KMS-11 (cell line): ENCODE results near the gene TSHR.

Source experiments
- H2AFZ ChIP-seq: fragments of 200-600 bp; sonication (generic); 2 replicates; pipeline ENCODE4 v1.6.1; 2016; ENCODE audit warnings: antibody characterized with exemption, mixed run types, low read depth
- H3K27ac ChIP-seq: fragments of 200-600 bp; sonication (generic); 2 replicates; pipeline ENCODE4 v1.6.1; 2016; ENCODE audit warnings: mild to moderate bottlenecking, mixed run types
- H3K27me3 ChIP-seq: fragments of 200-600 bp; sonication (generic); 2 replicates; pipeline ENCODE4 v1.6.1; 2017; ENCODE audit warnings: mild to moderate bottlenecking, low read depth, mixed run types, moderate library complexity; ENCODE audit not compliant: insufficient read depth
- H3K36me3 ChIP-seq: fragments of 200-600 bp; sonication (generic); 2 replicates; pipeline ENCODE4 v1.6.1; 2017; ENCODE audit warnings: mild to moderate bottlenecking, mixed run types; ENCODE audit not compliant: insufficient read depth
- H3K4me1 ChIP-seq: fragments of 200-600 bp; sonication (generic); 2 replicates; pipeline ENCODE4 v1.6.1; 2016; ENCODE audit warnings: mild to moderate bottlenecking, low read depth, mixed run types; ENCODE audit not compliant: poor library complexity, severe bottlenecking
- H3K4me2 ChIP-seq: fragments of 200-600 bp; sonication (generic); 2 replicates; pipeline ENCODE4 v1.7.0; 2016; ENCODE audit warnings: mild to moderate bottlenecking, mixed run types
- H3K4me3 ChIP-seq: fragments of 200-600 bp; sonication (generic); IDR thresholded peaks from 2 replicates; pipeline ENCODE4 v1.6.1; 2017; ENCODE audit warnings: low read depth, low read length, mixed read lengths; ENCODE audit not compliant: insufficient read depth
- H3K79me2 ChIP-seq: fragments of 200-600 bp; sonication (generic); 2 replicates; pipeline ENCODE4 v1.6.1; 2016; ENCODE audit warnings: low read depth, mixed run types; ENCODE audit not compliant: insufficient read depth
- H3K9ac ChIP-seq: fragments of 200-600 bp; sonication (generic); 2 replicates; pipeline ENCODE4 v1.6.1; 2016; ENCODE audit warnings: mild to moderate bottlenecking, mixed run types
- H4K20me1 ChIP-seq: fragments of 200-600 bp; sonication (generic); 2 replicates; pipeline ENCODE4 v1.6.1; 2016; ENCODE audit warnings: mild to moderate bottlenecking, mixed run types; ENCODE audit not compliant: insufficient read depth
- CTCF ChIP-seq: fragments of 200-600 bp; sonication (generic); conservative IDR thresholded peaks from 2 replicates; pipeline ENCODE4 v1.6.1; 2017; ENCODE audit warnings: low read depth, mild to moderate bottlenecking, antibody characterized with exemption, low read length, moderate library complexity, mixed read lengths

Gene TSHR

GRCh38 chr14:81093651-81094050 lies 138.2 kb downstream of the TSHR start:
- TF ChIP-seq CTCF, result no peak
- Histone ChIP-seq H3K4me1 (no peaks in the 10 kb centered on the region), H4K20me1 (no peaks in the 10 kb centered on the region), H2AFZ (no peak overlapping the region), H3K4me2 (no peak overlapping the region), H3K79me2 (no peaks in the 10 kb centered on the region), H3K27ac (no peak overlapping the region), H3K36me3 (no peaks in the 10 kb centered on the region), H3K9ac (no peak overlapping the region), H3K4me3 (no peak overlapping the region), H3K27me3 (no peaks in the 10 kb centered on the region)

- no peaks in the 10 kb centered on the region for H3K4me1 ChIP-seq
- no peaks in the 10 kb centered on the region for H3K36me3 ChIP-seq
- no peak overlapping the region for H3K4me2 ChIP-seq
- H2AFZ ChIP-seq, result no peak overlapping the region
- no peaks in the 10 kb centered on the region for H3K79me2 ChIP-seq
- H3K27me3 ChIP-seq, result no peaks in the 10 kb centered on the region
- no peak overlapping the region for H3K9ac ChIP-seq
- H4K20me1 ChIP-seq, result no peaks in the 10 kb centered on the region
- TF ChIP-seq CTCF, result no peak
- H3K27ac ChIP-seq, result no peak overlapping the region
- H3K4me3 ChIP-seq, result no peak overlapping the region
Observed at GRCh38 chr14:81095539-81095938, 140.1 kb downstream of the TSHR start.

- Histone ChIP-seq H3K27me3 (no peaks in the 10 kb centered on the region), H3K4me1 (no peaks in the 10 kb centered on the region), H2AFZ (no peak overlapping the region), H3K79me2 (no peaks in the 10 kb centered on the region), H3K27ac (no peak overlapping the region), H3K4me2 (no peak overlapping the region), H3K9ac (no peak overlapping the region), H3K36me3 (no peaks in the 10 kb centered on the region), H3K4me3 (no peak overlapping the region), H4K20me1 (no peaks in the 10 kb centered on the region)
- no peak for TF ChIP-seq CTCF
Observed at GRCh38 chr14:81096656-81097055, 141.2 kb downstream of the TSHR start.

GRCh38 chr14:81102217-81102616 lies 146.8 kb downstream of the TSHR start:
- TF ChIP-seq CTCF, result no peak
- Histone ChIP-seq H3K36me3 (no peaks in the 10 kb centered on the region), H3K27me3 (no peaks in the 10 kb centered on the region), H2AFZ (no peak overlapping the region), H4K20me1 (no peaks in the 10 kb centered on the region), H3K79me2 (no peaks in the 10 kb centered on the region), H3K4me1 (no peaks in the 10 kb centered on the region), H3K9ac (no peak overlapping the region), H3K4me3 (no peak overlapping the region), H3K4me2 (no peak overlapping the region), H3K27ac (no peak overlapping the region)

GRCh38 chr14:81103443-81103842 lies 148.0 kb downstream of the TSHR start:
- Histone ChIP-seq H3K27ac (no peak overlapping the region), H3K9ac (no peak overlapping the region), H3K79me2 (no peaks in the 10 kb centered on the region)

More at GRCh38 chr14:81103443-81103842, 148.0 kb downstream of the TSHR start:
- no peak for TF ChIP-seq CTCF
- H3K4me1 ChIP-seq, result no peaks in the 10 kb centered on the region
- H3K4me2 ChIP-seq, result no peak overlapping the region
- no peaks in the 10 kb centered on the region for H4K20me1 ChIP-seq
- no peaks in the 10 kb centered on the region for H3K27me3 ChIP-seq
- H3K36me3 ChIP-seq, result no peaks in the 10 kb centered on the region
- no peak overlapping the region for H2AFZ ChIP-seq
- H3K4me3 ChIP-seq, result no peak overlapping the region
